ENCODE results near the gene BRF1. TPM values are rescaled to one million over a fixed set of nuclear protein-coding genes. Genes with fewer than 3 reads are reported as not detected.

The BRF1 gene
- total and polyA plus RNA-seq, 2 donors from 2014 or later, result 19.3 to 34.1 TPM

DNA sequence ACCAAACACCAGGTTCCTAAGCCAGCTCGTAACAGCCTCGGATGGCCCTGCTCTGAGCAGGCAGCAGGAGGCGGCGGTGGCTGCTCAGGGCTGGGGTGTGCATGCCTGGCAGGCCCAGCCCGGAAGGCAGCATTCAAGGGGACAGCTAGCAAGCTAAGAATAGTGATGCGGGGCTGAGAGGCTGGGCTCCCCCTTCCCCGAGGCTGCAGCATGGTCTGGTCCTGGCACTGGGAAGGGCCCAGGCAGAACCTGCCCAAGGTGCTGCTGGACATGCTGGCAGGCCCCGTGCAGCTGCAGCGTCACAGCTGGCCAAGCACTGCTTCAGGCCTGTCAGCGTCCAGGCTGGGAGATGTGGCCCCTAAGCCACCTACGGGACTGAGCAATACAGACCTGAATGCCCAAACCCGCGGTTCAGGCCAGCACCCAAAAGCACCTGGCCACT lies 93.3 kb downstream of the BRF1 start:
- peaks cover 0 to 29% (median 6%) of the 10 kb centered on the region in 3 donors for H3K4me1 ChIP-seq (ENCODE audit: control insufficient read depth in 2 of 3, insufficient read depth in 2 of 3, low read depth in 1 of 3, low read length in 3 of 3)
- FAIRE-seq (no peak), DNase-seq (no peak)
- H3K9ac ChIP-seq (ENCODE audit: low read length in 3 of 3), result no peak overlapping the region
- H3K27ac ChIP-seq (ENCODE audit: low read depth in 2 of 2, low read length in 2 of 2), result no peak overlapping the region
- no peaks in the 10 kb centered on the region for H3K9me3 ChIP-seq (ENCODE audit: control insufficient read depth in 2 of 3, insufficient read depth in 1 of 3, low read length in 3 of 3)
- intact Hi-C loops (cut with DNase I), result no loop called here
- H3K36me3 ChIP-seq (ENCODE audit: control insufficient read depth in 2 of 3, insufficient read depth in 3 of 3, low read length in 3 of 3), result peaks cover 0 to 5% (median 0%) of the 10 kb centered on the region in 3 donors
- no peak overlapping the region for H3K4me3 ChIP-seq (ENCODE audit: low read length in 3 of 3)
- TF ChIP-seq, protein P1, sequence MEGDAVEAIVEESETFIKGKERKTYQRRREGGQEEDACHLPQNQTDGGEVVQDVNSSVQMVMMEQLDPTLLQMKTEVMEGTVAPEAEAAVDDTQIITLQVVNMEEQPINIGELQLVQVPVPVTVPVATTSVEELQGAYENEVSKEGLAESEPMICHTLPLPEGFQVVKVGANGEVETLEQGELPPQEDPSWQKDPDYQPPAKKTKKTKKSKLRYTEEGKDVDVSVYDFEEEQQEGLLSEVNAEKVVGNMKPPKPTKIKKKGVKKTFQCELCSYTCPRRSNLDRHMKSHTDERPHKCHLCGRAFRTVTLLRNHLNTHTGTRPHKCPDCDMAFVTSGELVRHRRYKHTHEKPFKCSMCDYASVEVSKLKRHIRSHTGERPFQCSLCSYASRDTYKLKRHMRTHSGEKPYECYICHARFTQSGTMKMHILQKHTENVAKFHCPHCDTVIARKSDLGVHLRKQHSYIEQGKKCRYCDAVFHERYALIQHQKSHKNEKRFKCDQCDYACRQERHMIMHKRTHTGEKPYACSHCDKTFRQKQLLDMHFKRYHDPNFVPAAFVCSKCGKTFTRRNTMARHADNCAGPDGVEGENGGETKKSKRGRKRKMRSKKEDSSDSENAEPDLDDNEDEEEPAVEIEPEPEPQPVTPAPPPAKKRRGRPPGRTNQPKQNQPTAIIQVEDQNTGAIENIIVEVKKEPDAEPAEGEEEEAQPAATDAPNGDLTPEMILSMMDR (IDR thresholded peaks at IDR 0.05; ENCODE audit: borderline replicate concordance, extremely low read depth, insufficient read depth), result no peak
- H3K27me3 ChIP-seq (ENCODE audit: control insufficient read depth, insufficient read depth, low read length), result no peaks in the 10 kb centered on the region

DNA sequence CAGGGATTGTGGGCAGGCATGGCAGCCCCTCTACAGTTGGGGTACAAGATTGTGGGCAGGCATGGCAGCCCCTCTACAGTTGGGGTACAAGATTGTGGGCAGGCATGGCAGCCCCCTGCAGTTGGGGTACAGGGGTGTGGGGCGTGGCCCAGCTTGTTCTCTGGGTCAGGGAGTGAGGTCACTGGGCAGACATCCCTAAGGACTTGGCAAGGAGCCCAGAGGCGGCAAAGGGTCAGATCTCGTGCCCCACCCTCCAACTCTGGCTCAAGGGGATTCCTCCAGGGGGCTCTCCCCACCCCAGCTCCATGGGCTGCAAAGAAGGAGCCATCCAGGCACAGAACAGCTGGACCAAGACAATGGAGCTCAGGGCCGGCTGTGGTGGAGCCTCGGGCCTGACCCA lies 93.9 kb downstream of the BRF1 start:
- DNase-seq (no peak), FAIRE-seq (no peak)
- H3K27ac ChIP-seq (ENCODE audit: low read depth in 2 of 2, low read length in 2 of 2), result no peak overlapping the region
- H3K9ac ChIP-seq (ENCODE audit: low read length in 3 of 3), result no peak overlapping the region
- TF ChIP-seq, protein P1 (IDR thresholded peaks at IDR 0.05; ENCODE audit: borderline replicate concordance, extremely low read depth, insufficient read depth), result no peak
- intact Hi-C loops (cut with DNase I), result no loop called here
- H3K27me3 ChIP-seq (ENCODE audit: control insufficient read depth, insufficient read depth, low read length), result no peaks in the 10 kb centered on the region
- H3K9me3 ChIP-seq (ENCODE audit: control insufficient read depth in 2 of 3, insufficient read depth in 1 of 3, low read length in 3 of 3), result no peaks in the 10 kb centered on the region
- H3K4me3 ChIP-seq (ENCODE audit: low read length in 3 of 3), result no peak overlapping the region
- peaks cover 0 to 29% (median 6%) of the 10 kb centered on the region in 3 donors for H3K4me1 ChIP-seq (ENCODE audit: control insufficient read depth in 2 of 3, insufficient read depth in 2 of 3, low read depth in 1 of 3, low read length in 3 of 3)
- H3K36me3 ChIP-seq (ENCODE audit: control insufficient read depth in 2 of 3, insufficient read depth in 3 of 3, low read length in 3 of 3), result peaks cover 0 to 5% (median 0%) of the 10 kb centered on the region in 3 donors

DNA sequence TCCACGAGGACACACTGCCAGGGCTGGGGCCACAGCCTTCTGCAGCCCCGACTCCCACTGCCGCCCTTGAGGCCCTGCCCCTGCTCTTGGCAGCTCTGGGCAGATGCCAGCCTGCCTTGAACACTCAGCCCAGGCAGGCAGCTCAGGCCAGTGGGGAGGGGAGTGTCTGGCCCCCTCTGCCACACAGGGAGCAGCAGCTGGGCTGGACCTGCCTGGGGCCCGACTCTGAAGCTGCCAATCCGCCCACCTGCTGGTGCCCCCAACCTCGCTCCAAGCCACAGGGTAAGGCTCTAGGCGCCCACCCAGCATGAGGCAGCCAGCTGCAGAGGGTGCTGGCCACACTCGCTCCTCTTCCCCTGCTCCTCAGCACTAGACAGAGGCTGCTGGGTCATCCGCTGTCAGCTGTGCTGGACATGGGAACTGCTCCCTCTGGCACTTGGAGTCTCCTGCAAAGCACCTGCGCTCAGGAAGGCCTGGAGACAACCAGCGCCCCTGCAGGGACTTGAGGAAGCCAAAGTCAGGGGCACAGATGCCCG lies 95.1 kb downstream of the BRF1 start:
- no peaks in the 10 kb centered on the region for H3K27me3 ChIP-seq (ENCODE audit: control insufficient read depth, insufficient read depth, low read length)
- DNase-seq (no peak), FAIRE-seq (no peak)
- peak overlapping the region; percentile 11 to 65 for H3K27ac ChIP-seq (ENCODE audit: low read depth in 2 of 2, low read length in 2 of 2)
- no peaks in the 10 kb centered on the region for H3K9me3 ChIP-seq (ENCODE audit: control insufficient read depth in 2 of 3, insufficient read depth in 1 of 3, low read length in 3 of 3)
- no peak overlapping the region for H3K4me3 ChIP-seq (ENCODE audit: low read length in 3 of 3)
- H3K4me1 ChIP-seq (ENCODE audit: control insufficient read depth in 2 of 3, insufficient read depth in 2 of 3, low read depth in 1 of 3, low read length in 3 of 3), result peaks cover 0 to 29% (median 6%) of the 10 kb centered on the region in 3 donors
- H3K9ac ChIP-seq (ENCODE audit: low read length in 3 of 3), result no peak overlapping the region
- H3K36me3 ChIP-seq (ENCODE audit: control insufficient read depth in 2 of 3, insufficient read depth in 3 of 3, low read length in 3 of 3), result peaks cover 0 to 5% (median 0%) of the 10 kb centered on the region in 3 donors
- TF ChIP-seq, protein P1 (IDR thresholded peaks at IDR 0.05; ENCODE audit: borderline replicate concordance, extremely low read depth, insufficient read depth), result no peak
- intact Hi-C loops (cut with DNase I), result no loop called here

All from kidney (tissue), 14 donors.